Osteoblast (primary cell): Measurements from ENCODE around the gene RNLS. TPM values are rescaled to one million over a fixed set of nuclear protein-coding genes. Genes with fewer than 3 reads are reported as not detected.

Experiments used
- DNase-seq: peaks from one replicate; pipeline ENCODE4 v3.0.0; 2011; ENCODE audit warnings: low spot score, mixed read lengths; ENCODE audit not compliant: insufficient read length; ENCODE audit errors: missing footprints
- H2AFZ ChIP-seq: 2 replicates; pipeline ENCODE4 v1.6.0; 2011; ENCODE audit warnings: mild to moderate bottlenecking, low read length
- H3K27ac ChIP-seq: 2 replicates; pipeline ENCODE4 v1.5.1; 2011; ENCODE audit warnings: mild to moderate bottlenecking, low read depth, low read length, moderate library complexity
- H3K27me3 ChIP-seq: 2 replicates; pipeline ENCODE4 v1.6.0; 2012; ENCODE audit warnings: mild to moderate bottlenecking, control low read depth, inconsistent platforms, low read length, moderate library complexity; ENCODE audit not compliant: insufficient read depth
- H3K36me3 ChIP-seq: 2 replicates; pipeline ENCODE4 v1.5.1; 2011; ENCODE audit warnings: mild to moderate bottlenecking, low read length, control low read depth, moderate library complexity; ENCODE audit not compliant: insufficient read depth
- H3K4me1 ChIP-seq: 2 replicates; pipeline ENCODE4 v1.5.1; 2011; ENCODE audit warnings: mild to moderate bottlenecking, low read length, control low read depth, moderate library complexity; ENCODE audit not compliant: insufficient read depth
- H3K4me2 ChIP-seq: 2 replicates; pipeline ENCODE4 v1.6.0; 2011; ENCODE audit warnings: mild to moderate bottlenecking, low read length; ENCODE audit not compliant: insufficient read depth
- H3K4me3 ChIP-seq: fragments of 200-600 bp; sonication (generic); 3 replicates; pipeline ENCODE4 v1.5.1; 2012; ENCODE audit warnings: mild to moderate bottlenecking, low read length, inconsistent platforms; ENCODE audit not compliant: insufficient read depth
- H3K79me2 ChIP-seq: 2 replicates; pipeline ENCODE4 v1.6.0; 2012; ENCODE audit warnings: mild to moderate bottlenecking, low read length, control low read depth, inconsistent platforms; ENCODE audit not compliant: insufficient read depth
- H3K9me3 ChIP-seq: 2 replicates; pipeline ENCODE4 v1.5.1; 2011; ENCODE audit warnings: low read depth, low read length, control low read depth
- H4K20me1 ChIP-seq: 2 replicates; pipeline ENCODE4 v1.6.0; 2012; ENCODE audit warnings: mild to moderate bottlenecking, low read length, control low read depth; ENCODE audit not compliant: insufficient read depth
- total RNA-seq: library from RNA; depleted of rRNA; stranded (reverse); fragments of >200 nt; gene quantifications from 2 replicates; pipeline ENCODE4 v1.2.3, GENCODE V29; 2012
- TF ChIP-seq, protein P1 (sequence below): IDR thresholded peaks from 2 replicates; pipeline ENCODE4 v1.5.1; 2011; ENCODE audit warnings: mild to moderate bottlenecking, low read depth, low read length, moderate library complexity; ENCODE audit errors: extremely low read depth

Gene RNLS
- total RNA-seq, 1 donor: 22.4 TPM

DNA sequence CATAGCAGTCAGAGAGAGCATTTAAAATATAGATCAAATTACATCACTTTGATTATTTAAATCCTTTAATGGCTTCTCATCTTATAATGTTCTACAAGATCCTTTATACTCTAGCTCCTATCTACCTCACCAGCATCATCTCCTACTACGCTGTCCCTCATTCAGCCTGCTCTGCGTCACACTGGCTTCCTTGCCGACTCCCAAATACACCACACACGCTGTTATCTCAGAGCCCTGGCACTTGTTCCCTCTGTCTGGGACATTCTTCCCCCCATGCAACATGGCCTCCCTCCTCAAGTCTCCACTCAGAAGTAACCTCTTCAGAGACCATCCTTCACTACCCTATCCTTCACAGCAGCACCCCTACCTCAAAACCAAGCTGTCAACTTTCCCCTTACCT, 46.7 kb downstream of the RNLS start:
- H3K4me1 ChIP-seq: no peaks in the 10 kb centered on the region
- TF ChIP-seq, protein P1, sequence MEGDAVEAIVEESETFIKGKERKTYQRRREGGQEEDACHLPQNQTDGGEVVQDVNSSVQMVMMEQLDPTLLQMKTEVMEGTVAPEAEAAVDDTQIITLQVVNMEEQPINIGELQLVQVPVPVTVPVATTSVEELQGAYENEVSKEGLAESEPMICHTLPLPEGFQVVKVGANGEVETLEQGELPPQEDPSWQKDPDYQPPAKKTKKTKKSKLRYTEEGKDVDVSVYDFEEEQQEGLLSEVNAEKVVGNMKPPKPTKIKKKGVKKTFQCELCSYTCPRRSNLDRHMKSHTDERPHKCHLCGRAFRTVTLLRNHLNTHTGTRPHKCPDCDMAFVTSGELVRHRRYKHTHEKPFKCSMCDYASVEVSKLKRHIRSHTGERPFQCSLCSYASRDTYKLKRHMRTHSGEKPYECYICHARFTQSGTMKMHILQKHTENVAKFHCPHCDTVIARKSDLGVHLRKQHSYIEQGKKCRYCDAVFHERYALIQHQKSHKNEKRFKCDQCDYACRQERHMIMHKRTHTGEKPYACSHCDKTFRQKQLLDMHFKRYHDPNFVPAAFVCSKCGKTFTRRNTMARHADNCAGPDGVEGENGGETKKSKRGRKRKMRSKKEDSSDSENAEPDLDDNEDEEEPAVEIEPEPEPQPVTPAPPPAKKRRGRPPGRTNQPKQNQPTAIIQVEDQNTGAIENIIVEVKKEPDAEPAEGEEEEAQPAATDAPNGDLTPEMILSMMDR: no peak
- no peak overlapping the region for H3K4me2 ChIP-seq
- H3K4me3 ChIP-seq: no peak overlapping the region
- H4K20me1 ChIP-seq: no peaks in the 10 kb centered on the region
- no peak overlapping the region for H2AFZ ChIP-seq
- H3K27me3 ChIP-seq: no peaks in the 10 kb centered on the region
- no peaks in the 10 kb centered on the region for H3K9me3 ChIP-seq
- H3K36me3 ChIP-seq: no peaks in the 10 kb centered on the region
- H3K79me2 ChIP-seq: no peaks in the 10 kb centered on the region
- H3K27ac ChIP-seq: no peak overlapping the region
- DNase-seq: no peak

- Histone ChIP-seq H3K4me3 (no peak overlapping the region), H3K79me2 (no peaks in the 10 kb centered on the region), H3K27ac (no peak overlapping the region), H3K27me3 (no peaks in the 10 kb centered on the region), H3K4me1 (no peaks in the 10 kb centered on the region), H3K9me3 (no peaks in the 10 kb centered on the region), H2AFZ (no peak overlapping the region), H3K4me2 (no peak overlapping the region), H4K20me1 (no peaks in the 10 kb centered on the region), H3K36me3 (no peaks in the 10 kb centered on the region)
- TF ChIP-seq, protein P1: no peak
- DNase-seq: no peak
Measured at GRCh38 chr10:88534072-88534665, 48.9 kb downstream of the RNLS start.

DNA sequence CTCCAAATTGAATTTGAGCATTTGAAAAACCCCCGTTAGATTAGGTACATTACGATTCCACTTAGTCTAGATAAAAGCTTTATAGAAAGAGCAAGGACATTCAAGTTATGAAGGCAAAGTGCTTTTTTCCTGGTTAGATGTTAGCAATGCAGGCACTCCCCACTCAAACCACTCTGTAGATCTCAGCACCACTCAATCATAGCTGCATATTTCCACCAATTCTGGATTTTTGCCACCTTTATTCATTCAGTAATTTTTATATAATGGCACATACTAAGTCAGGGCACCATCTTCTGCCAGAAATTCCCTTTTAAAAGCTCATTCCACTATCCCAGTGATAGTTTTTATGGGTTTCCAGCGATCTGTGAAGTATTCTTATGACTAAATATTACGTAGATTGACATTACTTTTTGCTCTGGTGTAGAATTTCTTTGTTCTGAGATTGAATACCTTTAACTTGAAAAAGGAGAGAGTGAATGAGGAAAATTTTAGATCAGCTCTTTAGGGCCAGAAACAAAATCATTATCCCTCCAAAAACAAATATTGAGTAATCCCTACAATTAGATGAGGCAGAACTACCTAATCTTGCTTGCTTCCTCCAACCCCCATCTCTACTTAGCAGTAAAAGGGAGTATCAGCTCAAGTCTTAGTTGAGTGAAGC, 51.6 kb downstream of the RNLS start:
- Histone ChIP-seq H3K36me3 (no peaks in the 10 kb centered on the region), H4K20me1 (no peaks in the 10 kb centered on the region), H3K4me1 (no peaks in the 10 kb centered on the region), H2AFZ (no peak overlapping the region), H3K4me3 (no peak overlapping the region), H3K4me2 (no peak overlapping the region), H3K9me3 (no peaks in the 10 kb centered on the region), H3K27me3 (no peaks in the 10 kb centered on the region), H3K27ac (no peak overlapping the region), H3K79me2 (no peaks in the 10 kb centered on the region)
- DNase-seq: no peak
- TF ChIP-seq, protein P1: no peak

DNA sequence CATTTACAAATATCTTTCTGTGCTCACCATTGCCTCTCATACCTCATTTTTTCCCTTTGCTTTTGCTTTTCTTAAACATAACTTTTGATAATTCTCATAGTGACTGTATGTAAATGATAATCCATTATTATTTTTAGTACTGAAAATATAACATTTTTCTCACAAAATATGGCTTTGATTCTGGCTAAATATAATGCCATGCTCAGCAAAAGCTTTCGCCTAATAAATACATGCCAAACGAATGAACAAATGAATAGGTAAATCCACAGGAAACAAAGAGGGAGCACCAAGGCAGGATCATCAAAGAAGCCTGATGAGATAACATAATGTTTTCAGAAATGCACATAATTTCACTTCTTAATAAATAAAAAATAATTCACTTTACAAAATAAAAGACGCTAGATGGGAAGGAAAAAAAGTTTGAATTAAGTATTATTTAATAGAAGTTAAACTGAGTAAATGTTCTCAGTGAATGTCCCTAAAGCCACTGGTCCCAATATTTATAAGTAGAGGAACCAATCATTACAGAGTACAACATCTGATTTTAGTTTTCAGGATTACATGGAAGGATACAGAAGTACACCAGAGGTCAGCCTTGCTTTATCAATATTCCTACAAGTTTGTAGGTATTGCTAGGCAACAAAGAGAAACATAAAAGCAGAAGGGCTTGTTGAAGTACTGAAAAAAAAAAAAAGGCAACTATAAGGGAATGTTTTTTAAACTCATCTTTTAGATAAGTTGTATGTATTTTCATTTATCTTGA, 52.3 kb downstream of the RNLS start:
- Histone ChIP-seq H3K4me3 (no peak overlapping the region), H3K4me2 (no peak overlapping the region), H4K20me1 (no peaks in the 10 kb centered on the region), H3K36me3 (no peaks in the 10 kb centered on the region), H3K9me3 (no peaks in the 10 kb centered on the region), H3K4me1 (peaks cover 1% of the 10 kb centered on the region), H3K27me3 (no peaks in the 10 kb centered on the region), H3K27ac (no peak overlapping the region), H3K79me2 (no peaks in the 10 kb centered on the region), H2AFZ (no peak overlapping the region)
- no peak for DNase-seq
- TF ChIP-seq, protein P1: no peak
